Measurements from ENCODE around the gene APOH.

DNA sequence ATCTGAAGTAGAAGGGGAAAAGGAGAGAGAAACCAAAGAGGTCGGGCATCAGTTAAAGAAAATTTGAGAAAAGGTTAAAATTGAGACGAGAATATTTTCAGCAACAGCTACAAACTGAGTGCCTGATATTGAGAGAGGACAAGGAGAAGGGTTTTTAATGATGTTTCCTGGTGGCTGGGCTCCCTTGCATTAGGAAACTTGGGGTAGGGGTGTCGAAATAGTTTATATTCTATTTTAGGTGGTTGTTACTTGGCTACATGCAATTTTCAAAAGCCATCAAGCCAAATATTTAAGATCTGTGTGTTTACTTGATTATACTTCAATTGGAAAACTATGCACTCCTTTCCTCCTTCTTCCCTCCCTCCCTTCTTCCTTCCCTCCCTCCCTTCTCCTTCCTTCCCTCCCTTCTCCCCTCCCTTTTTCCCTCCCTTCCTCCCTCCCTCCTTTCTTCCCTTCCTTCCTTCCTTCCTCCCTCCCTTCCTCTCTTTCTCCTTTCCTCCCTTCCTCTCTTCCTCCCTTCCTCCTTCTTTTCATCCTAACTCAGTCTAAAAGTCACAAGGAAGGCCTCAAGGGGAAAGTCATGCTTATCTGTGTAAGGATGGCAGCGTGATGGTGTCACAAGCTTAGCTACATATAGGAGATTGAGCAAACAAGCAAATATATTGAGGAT, 1.8 kb upstream of the APOH start:
- TF ChIP-seq RCOR1 (IDR thresholded peaks at IDR 0.05; ENCODE audit: low read length), result no peak
- TF ChIP-seq, protein P1, sequence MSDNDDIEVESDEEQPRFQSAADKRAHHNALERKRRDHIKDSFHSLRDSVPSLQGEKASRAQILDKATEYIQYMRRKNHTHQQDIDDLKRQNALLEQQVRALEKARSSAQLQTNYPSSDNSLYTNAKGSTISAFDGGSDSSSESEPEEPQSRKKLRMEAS (IDR thresholded peaks at IDR 0.05; ENCODE audit: low read depth), result no peak
- no peak for TF ChIP-seq POLR2AphosphoS5 (IDR thresholded peaks at IDR 0.05; ENCODE audit: low read depth, low read length)

Measured in SK-N-SH (cell line).